OCI-LY3 (cell line): ENCODE measurements around the gene GALR3.

ENCODE experiments used
- CTCF ChIP-seq: fragments of 200-600, 300-600 bp; sonication (generic); IDR thresholded peaks from 2 replicates; pipeline ENCODE4 v1.5.1; 2014; ENCODE audit warnings: antibody characterized with exemption, low read length, low read depth
- EZH2phosphoT487 ChIP-seq: fragments of 200-600 bp; shearing (Covaris generic); IDR thresholded peaks from 2 replicates; pipeline ENCODE4 v1.6.1; 2018; ENCODE audit warnings: antibody characterized with exemption, mixed run types, low read depth

DNA sequence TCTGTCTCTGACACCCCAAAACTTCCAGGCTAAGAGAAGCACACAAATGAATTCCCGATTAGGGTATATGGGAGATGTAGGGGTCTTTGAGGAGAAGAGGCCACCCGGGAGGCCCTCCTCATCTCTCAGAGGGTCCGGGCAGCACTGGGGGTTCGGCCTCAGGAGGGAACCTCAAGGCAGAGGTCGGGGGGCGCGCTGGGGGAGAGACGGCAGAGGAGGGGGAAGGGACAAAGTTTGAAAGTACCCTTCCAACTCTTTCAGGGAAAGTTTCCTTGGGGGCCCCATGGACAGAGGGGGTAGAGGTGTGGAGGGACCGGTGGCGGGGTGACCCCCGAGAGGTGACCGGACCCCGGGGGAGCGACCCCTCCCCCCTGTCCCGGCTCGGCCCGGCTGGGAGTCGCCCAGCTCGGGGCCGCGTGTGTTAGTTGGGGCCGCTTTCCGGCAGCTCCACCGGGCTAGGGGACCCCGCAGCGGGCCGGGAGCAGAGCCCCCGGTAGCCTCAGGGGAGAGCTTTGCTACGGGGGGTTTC lies 18.8 kb upstream of the GALR3 start:
- TF ChIP-seq EZH2phosphoT487 (no peak), CTCF (no peak)
